Endodermal cell (in vitro differentiated cells): ENCODE measurements around the gene NDFIP2. TPM values are rescaled to one million over a fixed set of nuclear protein-coding genes. Genes with fewer than 3 reads are reported as not detected.

ENCODE experiments used
- DNase-seq: peaks from one replicate; pipeline ENCODE4 v3.0.0-alpha.2; 2017
- H3K27ac ChIP-seq: 2 replicates; pipeline ENCODE4 v1.5.1; 2013; ENCODE audit warnings: mild to moderate bottlenecking, low read depth, low read length, moderate library complexity
- H3K27me3 ChIP-seq: 2 replicates; pipeline ENCODE4 v1.6.1; 2013; ENCODE audit warnings: mild to moderate bottlenecking, low read length, moderate library complexity; ENCODE audit not compliant: insufficient read depth, control insufficient read depth, poor library complexity, severe bottlenecking
- H3K36me3 ChIP-seq: 2 replicates; pipeline ENCODE4 v1.7.0; 2013; ENCODE audit warnings: mild to moderate bottlenecking, low read length, moderate library complexity; ENCODE audit not compliant: control insufficient read depth, insufficient read depth
- H3K4me1 ChIP-seq: one replicate; pipeline ENCODE4 v1.7.0; 2013; ENCODE audit warnings: low read length; ENCODE audit not compliant: control insufficient read depth, insufficient read depth
- H3K4me3 ChIP-seq: 2 replicates; pipeline ENCODE4 v1.5.1; 2013; ENCODE audit warnings: mild to moderate bottlenecking, low read length, moderate library complexity
- H3K9ac ChIP-seq: 2 replicates; pipeline ENCODE4 v1.6.1; 2013; ENCODE audit warnings: mild to moderate bottlenecking, low read length, moderate library complexity; ENCODE audit not compliant: poor library complexity, severe bottlenecking; ENCODE audit errors: extremely low read depth
- H3K9me3 ChIP-seq: 2 replicates; pipeline ENCODE4 v1.6.1; 2013; ENCODE audit warnings: mild to moderate bottlenecking, low read length, moderate library complexity; ENCODE audit not compliant: control insufficient read depth
- H3K27ac Mint-ChIP-seq: 2 replicates; pipeline ENCODE4 v1.8.0; 2020; ENCODE audit warnings: mixed read lengths
- H3K27me3 Mint-ChIP-seq: 2 replicates; pipeline ENCODE4 v1.8.0; 2021; ENCODE audit warnings: mild to moderate bottlenecking, mixed read lengths; ENCODE audit not compliant: insufficient read depth
- H3K36me3 Mint-ChIP-seq: 2 replicates; pipeline ENCODE4 v1.8.0; 2020; ENCODE audit warnings: low read depth, mixed read lengths
- H3K4me1 Mint-ChIP-seq: 2 replicates; pipeline ENCODE4 v1.8.0; 2020; ENCODE audit warnings: mixed read lengths
- H3K4me3 Mint-ChIP-seq: 2 replicates; pipeline ENCODE4 v1.8.0; 2020; ENCODE audit warnings: mild to moderate bottlenecking, moderate library complexity, mixed read lengths
- H3K9me3 Mint-ChIP-seq: 2 replicates; pipeline ENCODE4 v1.8.0; 2020; ENCODE audit warnings: mild to moderate bottlenecking, mixed read lengths
- WGBS, 2 experiments: methylation state at CpG; one replicate each; pipeline versions ENCODE4 v1.1.5 to v1.1.7; 2013; ENCODE audit warnings: missing lambda C conversion rate in 2 of 2, mixed read lengths in 1 of 2; ENCODE audit not compliant: insufficient coverage in 1 of 2, insufficient read length in 1 of 2; 5-methylcytosine and 5-hydroxymethylcytosine counted together
- total RNA-seq, 2 donors: library from RNA; stranded (reverse); fragmentation: NEBNext Ultra II Directional in 1 of 2; extraction: Animal tissue kit (Norgen Biotek cat#: 25700) in 1 of 2; gene quantifications; 2 replicates in 1 of 2; 3 replicates in 1 of 2; pipeline ENCODE4 v1.2.1, GENCODE V29; 2021
- TF ChIP-seq, protein P1 (sequence below): fragments of 200-600 bp; sonication (generic); conservative IDR thresholded peaks from 2 replicates; pipeline ENCODE4 v1.5.0; 2021; ENCODE audit warnings: antibody characterized with exemption, mild to moderate bottlenecking

NDFIP2 gene
- total RNA-seq, 2 donors from 2014 or later, result 27.9 to 29.2 TPM

DNA sequence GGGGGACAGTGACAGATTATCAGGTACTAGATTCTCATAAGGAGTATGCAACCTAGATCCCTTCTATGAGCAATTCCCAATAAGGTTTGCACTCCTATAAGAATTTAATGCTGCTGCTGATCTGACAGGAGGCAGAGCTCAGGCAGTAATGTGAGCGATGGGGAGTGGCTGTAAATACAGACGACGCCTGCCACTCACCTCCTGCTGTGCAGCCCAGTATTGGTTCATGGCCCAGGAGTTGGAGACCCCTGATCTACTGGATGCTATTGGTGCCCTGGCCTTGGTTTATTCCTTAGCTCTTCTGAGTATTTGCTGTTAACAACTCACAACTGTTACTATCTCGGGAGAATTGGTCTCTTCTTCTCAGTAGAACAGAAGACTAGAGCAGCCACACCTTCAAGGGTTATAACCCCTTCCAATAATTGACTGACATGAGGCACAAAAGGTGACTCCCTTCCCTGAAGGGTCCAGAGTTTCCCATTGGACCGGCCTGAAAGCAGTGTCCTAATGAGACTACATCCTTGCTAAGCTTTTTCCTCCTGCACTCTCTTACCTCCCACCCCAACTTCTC, 39.9 kb upstream of the NDFIP2 start:
- H3K27me3 Mint-ChIP-seq, result peaks cover 22% of the 10 kb centered on the region
- no peak overlapping the region for H3K9ac ChIP-seq
- no peak overlapping the region for H3K4me3 Mint-ChIP-seq
- TF ChIP-seq, protein P1, sequence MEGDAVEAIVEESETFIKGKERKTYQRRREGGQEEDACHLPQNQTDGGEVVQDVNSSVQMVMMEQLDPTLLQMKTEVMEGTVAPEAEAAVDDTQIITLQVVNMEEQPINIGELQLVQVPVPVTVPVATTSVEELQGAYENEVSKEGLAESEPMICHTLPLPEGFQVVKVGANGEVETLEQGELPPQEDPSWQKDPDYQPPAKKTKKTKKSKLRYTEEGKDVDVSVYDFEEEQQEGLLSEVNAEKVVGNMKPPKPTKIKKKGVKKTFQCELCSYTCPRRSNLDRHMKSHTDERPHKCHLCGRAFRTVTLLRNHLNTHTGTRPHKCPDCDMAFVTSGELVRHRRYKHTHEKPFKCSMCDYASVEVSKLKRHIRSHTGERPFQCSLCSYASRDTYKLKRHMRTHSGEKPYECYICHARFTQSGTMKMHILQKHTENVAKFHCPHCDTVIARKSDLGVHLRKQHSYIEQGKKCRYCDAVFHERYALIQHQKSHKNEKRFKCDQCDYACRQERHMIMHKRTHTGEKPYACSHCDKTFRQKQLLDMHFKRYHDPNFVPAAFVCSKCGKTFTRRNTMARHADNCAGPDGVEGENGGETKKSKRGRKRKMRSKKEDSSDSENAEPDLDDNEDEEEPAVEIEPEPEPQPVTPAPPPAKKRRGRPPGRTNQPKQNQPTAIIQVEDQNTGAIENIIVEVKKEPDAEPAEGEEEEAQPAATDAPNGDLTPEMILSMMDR, result no peak
- H3K9me3 Mint-ChIP-seq, result no peaks in the 10 kb centered on the region
- no peaks in the 10 kb centered on the region for H3K9me3 ChIP-seq
- no peak overlapping the region for H3K27ac Mint-ChIP-seq
- peaks cover 7% of the 10 kb centered on the region for H3K4me1 Mint-ChIP-seq
- H3K4me3 ChIP-seq, result no peak overlapping the region
- 83 to 84% methylated on average over 5 of the region's 5 CpGs for WGBS, 2 experiments
- DNase-seq, result no peak
- H3K36me3 Mint-ChIP-seq, result no peaks in the 10 kb centered on the region
- H3K36me3 ChIP-seq, result no peaks in the 10 kb centered on the region
- no peak overlapping the region for H3K27ac ChIP-seq
- H3K4me1 ChIP-seq, result no peaks in the 10 kb centered on the region
- H3K27me3 ChIP-seq, result no peaks in the 10 kb centered on the region

DNA sequence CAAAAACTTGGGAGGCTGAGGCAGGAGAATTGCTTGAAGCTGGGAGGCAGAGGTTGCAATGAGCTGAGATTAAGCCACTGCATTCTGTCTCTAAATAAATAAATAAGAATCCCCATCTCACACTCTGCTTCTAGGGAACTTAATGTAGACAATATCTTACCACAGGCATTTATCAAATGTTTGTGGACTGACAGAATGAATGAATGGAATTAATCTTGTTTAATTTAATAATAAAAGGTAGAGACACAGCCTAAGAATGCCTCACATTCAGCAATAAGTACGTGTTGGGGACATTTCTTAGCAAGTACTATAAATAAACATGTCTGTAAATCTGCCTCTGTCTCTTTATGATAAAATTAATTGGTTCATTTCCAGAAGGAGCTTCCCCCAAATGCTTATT, 38.7 kb upstream of the NDFIP2 start:
- H3K27me3 ChIP-seq, result no peaks in the 10 kb centered on the region
- DNase-seq, result no peak
- Mint-ChIP-seq H3K36me3 (no peaks in the 10 kb centered on the region), H3K27me3 (peaks cover 34% of the 10 kb centered on the region), H3K9me3 (no peaks in the 10 kb centered on the region), H3K4me3 (no peak overlapping the region), H3K4me1 (peaks cover 16% of the 10 kb centered on the region), H3K27ac (no peak overlapping the region)
- no peak overlapping the region for H3K4me3 ChIP-seq
- H3K9ac ChIP-seq, result no peak overlapping the region
- WGBS, 2 experiments, result 80% methylated on average over 1 of the region's 1 CpG; no CpG with 5 or more reads in 1 of the 2 experiments
- no peaks in the 10 kb centered on the region for H3K9me3 ChIP-seq
- TF ChIP-seq, protein P1, result no peak
- H3K4me1 ChIP-seq, result no peaks in the 10 kb centered on the region
- no peaks in the 10 kb centered on the region for H3K36me3 ChIP-seq
- H3K27ac ChIP-seq, result no peak overlapping the region

DNA sequence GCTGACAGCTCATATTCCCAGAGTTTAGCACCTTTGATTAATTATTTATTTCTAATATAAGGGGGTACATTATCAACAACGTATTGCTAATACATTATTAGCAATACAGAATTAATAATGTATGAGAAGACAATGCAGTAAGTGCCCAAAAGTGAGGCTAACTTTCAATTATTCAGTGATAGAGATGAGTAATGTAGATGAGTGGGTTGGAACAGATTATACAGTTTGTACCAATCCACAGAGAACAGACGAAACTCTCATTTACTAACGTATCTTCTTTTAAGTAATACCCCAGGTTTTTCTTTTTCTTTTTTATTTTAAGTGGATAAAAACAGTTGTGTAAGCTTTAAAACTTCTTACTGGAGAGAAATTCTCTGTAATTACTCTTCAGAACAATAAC, 38.2 kb upstream of the NDFIP2 start:
- Histone ChIP-seq H3K4me3 (no peak overlapping the region), H3K27me3 (no peaks in the 10 kb centered on the region), H3K4me1 (no peaks in the 10 kb centered on the region), H3K36me3 (no peaks in the 10 kb centered on the region), H3K9ac (no peak overlapping the region), H3K27ac (no peak overlapping the region), H3K9me3 (no peaks in the 10 kb centered on the region)
- H3K9me3 Mint-ChIP-seq, result no peaks in the 10 kb centered on the region
- WGBS, 2 experiments, result no CpG with 5 or more reads among the region's 3 CpGs
- TF ChIP-seq, protein P1, result no peak
- peaks cover 37% of the 10 kb centered on the region for H3K27me3 Mint-ChIP-seq
- H3K36me3 Mint-ChIP-seq, result no peaks in the 10 kb centered on the region
- DNase-seq, result no peak
- no peak overlapping the region for H3K4me3 Mint-ChIP-seq
- H3K4me1 Mint-ChIP-seq, result peaks cover 21% of the 10 kb centered on the region
- H3K27ac Mint-ChIP-seq, result no peak overlapping the region
